GM19239 (cell line): ENCODE results near the gene PCNX1.
"Not testable (repeated sequence)": the region's sequence is repeated elsewhere in the genome, so short reads cannot be mapped to it uniquely, and the experiment has no call there.

Experiments
- DNase-seq: peaks from one replicate; pipeline ENCODE4 v3.0.0; 2011; ENCODE audit warnings: low spot score; ENCODE audit not compliant: insufficient read length
- FAIRE-seq: peaks from 2 replicates; lab custom pipeline; 2011; peaks lifted over from hg19 to GRCh38; lab: Jason Lieb, UNC

PCNX1 gene

GRCh38 chr14:70907176-70907995 lies at the start of gene PCNX1:
Gene PCNX1 (plus strand): TSS chr14:70907459. CDS start chr14:70907851, 392 bp downstream.
- peak; percentile 93 for DNase-seq
- FAIRE-seq = no peak

GRCh38 chr14:70857496-70857890 lies 49.8 kb upstream of the PCNX1 start:
- FAIRE-seq (no peak), DNase-seq (no peak)

- FAIRE-seq (no peak), DNase-seq (no peak)
These were observed 48.6 kb upstream of the PCNX1 start for GRCh38 chr14:70858641-70859040.

GRCh38 chr14:70866992-70867391 lies 40.3 kb upstream of the PCNX1 start:
- not testable (repeated sequence) for FAIRE-seq, DNase-seq

GRCh38 chr14:70871001-70871400 lies 36.3 kb upstream of the PCNX1 start:
- FAIRE-seq (peak; percentile 40), DNase-seq (no peak)

- no peak for DNase-seq
- FAIRE-seq = peak; percentile 57
These were observed 35.2 kb upstream of the PCNX1 start for GRCh38 chr14:70871863-70872677.

- FAIRE-seq (no peak), DNase-seq (no peak)
These were observed 34.6 kb upstream of the PCNX1 start for GRCh38 chr14:70872678-70873020.

GRCh38 chr14:70873627-70874026 lies 33.6 kb upstream of the PCNX1 start:
- DNase-seq = no peak

GRCh38 chr14:70875811-70876460 lies 31.3 kb upstream of the PCNX1 start:
- not testable (repeated sequence) for FAIRE-seq, DNase-seq

More at GRCh38 chr14:70873627-70874026, 33.6 kb upstream of the PCNX1 start:
- FAIRE-seq = no peak

- DNase-seq = no peak
These were observed 27.8 kb upstream of the PCNX1 start for GRCh38 chr14:70879448-70879847.

GRCh38 chr14:70880888-70881287 lies 26.4 kb upstream of the PCNX1 start:
- not testable (repeated sequence) for FAIRE-seq, DNase-seq

More at GRCh38 chr14:70879448-70879847, 27.8 kb upstream of the PCNX1 start:
- FAIRE-seq = no peak

GRCh38 chr14:70881549-70882177 lies 25.6 kb upstream of the PCNX1 start:
- DNase-seq (peak; percentile 32), FAIRE-seq (peak; percentile 96)

GRCh38 chr14:70882776-70883492 lies 24.3 kb upstream of the PCNX1 start:
- FAIRE-seq (peak; percentile 84), DNase-seq (no peak)

GRCh38 chr14:70884595-70885342 lies 22.5 kb upstream of the PCNX1 start:
- peak; percentile 4 for FAIRE-seq

GRCh38 chr14:70885343-70886022 lies 21.8 kb upstream of the PCNX1 start:
- FAIRE-seq (peak; percentile 52), DNase-seq (no peak)

More at GRCh38 chr14:70884595-70885342, 22.5 kb upstream of the PCNX1 start:
- no peak for DNase-seq

- peak; percentile 96 for FAIRE-seq
- DNase-seq = no peak
These were observed 20.6 kb upstream of the PCNX1 start for GRCh38 chr14:70886421-70887206.

GRCh38 chr14:70887207-70887681 lies 20.0 kb upstream of the PCNX1 start:
- DNase-seq (no peak), FAIRE-seq (no peak)
